Trophoblast cell (in vitro differentiated cells and primary cell): ENCODE measurements around the gene FXYD3.
"Not testable (repeated sequence)": the region's sequence is repeated elsewhere in the genome, so short reads cannot be mapped to it uniquely, and the experiment has no call there.

Source experiments
- DNase-seq, 2 donors: peaks; one replicate each; pipeline ENCODE4 v3.0.0-alpha.2; 2016
- H2AFZ ChIP-seq: 2 replicates; pipeline ENCODE4 v1.6.1; 2013; ENCODE audit warnings: low read length, moderate library complexity, mild to moderate bottlenecking; ENCODE audit not compliant: insufficient read depth, poor library complexity
- H2AK5ac ChIP-seq: 2 replicates; pipeline ENCODE4 v1.6.1; 2013; ENCODE audit warnings: mild to moderate bottlenecking, low read length
- H2BK120ac ChIP-seq: 2 replicates; pipeline ENCODE4 v1.6.1; 2013; ENCODE audit warnings: low read length, mild to moderate bottlenecking, moderate library complexity; ENCODE audit not compliant: insufficient read depth, poor library complexity
- H2BK12ac ChIP-seq: 2 replicates; pipeline ENCODE4 v1.6.1; 2013; ENCODE audit warnings: mild to moderate bottlenecking, low read length, moderate library complexity
- H2BK5ac ChIP-seq: 2 replicates; pipeline ENCODE4 v1.6.1; 2013; ENCODE audit warnings: low read length, low read depth, moderate library complexity, mild to moderate bottlenecking; ENCODE audit not compliant: poor library complexity
- H3K14ac ChIP-seq: 2 replicates; pipeline ENCODE4 v1.6.1; 2013; ENCODE audit warnings: mild to moderate bottlenecking, low read length
- H3K18ac ChIP-seq: 2 replicates; pipeline ENCODE4 v1.6.1; 2013; ENCODE audit warnings: mild to moderate bottlenecking, low read length
- H3K23ac ChIP-seq: 2 replicates; pipeline ENCODE4 v1.6.1; 2013; ENCODE audit warnings: low read length
- H3K27ac ChIP-seq: 2 replicates; pipeline ENCODE4 v1.5.1; 2013; ENCODE audit warnings: low read depth, mild to moderate bottlenecking, inconsistent platforms, low read length, moderate library complexity
- H3K27me3 ChIP-seq: 2 replicates; pipeline ENCODE4 v1.6.1; 2013; ENCODE audit warnings: inconsistent platforms, mild to moderate bottlenecking, low read length, moderate library complexity; ENCODE audit not compliant: insufficient read depth
- H3K36me3 ChIP-seq, 2 experiments: 1 replicate in 1 of 2; 2 replicates in 1 of 2; pipeline ENCODE4 v1.6.1; 2013; ENCODE audit warnings: low read length in 2 of 2, mild to moderate bottlenecking in 2 of 2, moderate library complexity in 1 of 2; ENCODE audit not compliant: insufficient read depth in 2 of 2, control insufficient read depth in 1 of 2
- H3K4ac ChIP-seq: 2 replicates; pipeline ENCODE4 v1.6.1; 2013; ENCODE audit warnings: low read depth, mild to moderate bottlenecking, low read length, moderate library complexity
- H3K4me1 ChIP-seq, 2 experiments: 1 replicate in 1 of 2; 2 replicates in 1 of 2; pipeline ENCODE4 v1.6.1; 2013; ENCODE audit warnings: low read length in 2 of 2, mild to moderate bottlenecking in 2 of 2, moderate library complexity in 1 of 2; ENCODE audit not compliant: insufficient read depth in 2 of 2, control insufficient read depth in 1 of 2
- H3K4me2 ChIP-seq: 2 replicates; pipeline ENCODE4 v1.6.1; 2013; ENCODE audit warnings: inconsistent platforms, mild to moderate bottlenecking, low read length, moderate library complexity
- H3K4me3 ChIP-seq: 2 replicates; pipeline ENCODE4 v1.5.1; 2013; ENCODE audit warnings: mild to moderate bottlenecking, low read depth, low read length, inconsistent platforms
- H3K79me1 ChIP-seq: one replicate; pipeline ENCODE4 v1.6.1; 2013; ENCODE audit warnings: low read length
- H3K79me2 ChIP-seq: 2 replicates; pipeline ENCODE4 v1.6.1; 2013; ENCODE audit warnings: low read length, mild to moderate bottlenecking; ENCODE audit not compliant: control insufficient read depth, insufficient read depth, poor library complexity
- H3K9ac ChIP-seq: 2 replicates; pipeline ENCODE4 v1.6.1; 2013; ENCODE audit warnings: mild to moderate bottlenecking, low read length
- H3K9me3 ChIP-seq: 2 replicates; pipeline ENCODE4 v1.6.1; 2013; ENCODE audit warnings: low read depth, mild to moderate bottlenecking, control low read depth, inconsistent platforms, low read length; ENCODE audit not compliant: insufficient read depth
- H4K12ac ChIP-seq: 2 replicates; pipeline ENCODE4 v1.6.1; 2013; ENCODE audit warnings: low read depth, mild to moderate bottlenecking, low read length, moderate library complexity
- H4K8ac ChIP-seq: 2 replicates; pipeline ENCODE4 v1.6.1; 2013; ENCODE audit warnings: low read depth, mild to moderate bottlenecking, low read length, moderate library complexity
- H4K91ac ChIP-seq: one replicate; pipeline ENCODE4 v1.6.1; 2013; ENCODE audit warnings: low read depth, mild to moderate bottlenecking, low read length, moderate library complexity
- whole genome bisulfite sequencing: extraction: QIAGEN DNeasy Blood & Tissue Kit; methylation state at CpG from one replicate; pipeline ENCODE4 v1.1.7; 2013; ENCODE audit warnings: missing lambda C conversion rate; ENCODE audit not compliant: insufficient read length, insufficient coverage; ENCODE audit errors: extremely low coverage; 5-methylcytosine and 5-hydroxymethylcytosine counted together

FXYD3 gene

GRCh38 chr19:35127871-35128270 is 12.2 kb downstream of the FXYD3 start:
- Histone ChIP-seq H2BK120ac (no peak overlapping the region), H4K12ac (no peak overlapping the region), H2BK5ac (no peak overlapping the region), H3K4me3 (no peak overlapping the region), H3K79me1 (no peaks in the 10 kb centered on the region), H2AFZ (no peak overlapping the region), H3K36me3 (no peaks in the 10 kb centered on the region), H3K27me3 (no peaks in the 10 kb centered on the region), H3K23ac (no peak overlapping the region), H3K9ac (no peak overlapping the region), H3K14ac (no peak overlapping the region), H4K8ac (no peak overlapping the region), H3K4ac (no peak overlapping the region), H4K91ac (no peak overlapping the region), H2BK12ac (no peak overlapping the region), H3K27ac (no peak overlapping the region), H3K18ac (no peak overlapping the region), H2AK5ac (no peak overlapping the region), H3K79me2 (no peaks in the 10 kb centered on the region), H3K4me2 (no peak overlapping the region), H3K4me1 (no peaks in the 10 kb centered on the region), H3K9me3 (peaks cover 4% of the 10 kb centered on the region)
- no peak for DNase-seq
- WGBS, result no CpG with 5 or more reads among the region's 7 CpGs

GRCh38 chr19:35128398-35129057 is 12.9 kb downstream of the FXYD3 start:
- Histone ChIP-seq H3K4me1 (no peaks in the 10 kb centered on the region), H2AK5ac (no peak overlapping the region), H3K23ac (no peak overlapping the region), H3K27me3 (no peaks in the 10 kb centered on the region), H3K36me3 (no peaks in the 10 kb centered on the region), H3K14ac (no peak overlapping the region), H3K4me3 (no peak overlapping the region), H3K27ac (no peak overlapping the region), H3K4me2 (no peak overlapping the region), H2AFZ (no peak overlapping the region), H4K91ac (no peak overlapping the region), H3K79me2 (no peaks in the 10 kb centered on the region), H3K18ac (no peak overlapping the region), H3K9ac (no peak overlapping the region), H3K9me3 (peaks cover 4% of the 10 kb centered on the region), H4K8ac (no peak overlapping the region), H2BK120ac (no peak overlapping the region), H2BK5ac (no peak overlapping the region), H2BK12ac (no peak overlapping the region), H3K4ac (no peak overlapping the region), H4K12ac (no peak overlapping the region), H3K79me1 (no peaks in the 10 kb centered on the region)
- no peak for DNase-seq
- no CpG with 5 or more reads among the region's 9 CpGs for WGBS

DNA sequence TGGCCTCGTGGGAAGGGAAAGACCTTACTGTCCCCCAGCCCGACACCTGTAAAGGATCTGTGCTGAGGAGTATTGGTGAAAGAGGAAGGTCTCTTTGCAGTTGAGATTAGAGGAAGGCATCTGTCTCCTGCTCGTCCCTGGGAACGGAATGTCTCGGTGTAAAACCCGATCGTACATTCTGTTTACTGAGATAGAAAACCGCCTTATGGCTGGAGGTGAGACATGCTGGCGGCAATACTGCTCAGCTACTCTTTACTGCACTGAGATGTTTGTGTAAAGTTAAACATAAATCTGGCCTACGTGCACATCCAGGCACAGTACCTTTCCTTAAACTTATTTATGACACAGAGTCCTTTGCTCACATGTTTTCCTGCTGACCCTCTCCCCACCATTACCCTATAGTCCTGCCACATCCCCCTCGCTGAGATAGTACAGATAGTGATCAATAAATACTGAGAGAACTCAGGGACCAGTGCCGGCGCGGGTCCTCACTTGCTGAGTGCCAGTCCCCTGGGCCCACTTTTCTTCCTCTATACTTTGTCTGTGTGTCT is 14.2 kb downstream of the FXYD3 start:
- not testable (repeated sequence) for H3K79me1 ChIP-seq, H4K8ac ChIP-seq
- no CpG with 5 or more reads among the region's 14 CpGs for WGBS

GRCh38 chr19:35130761-35131720 is 15.4 kb downstream of the FXYD3 start:
- no peak overlapping the region for H4K91ac ChIP-seq
- H3K79me2 ChIP-seq, result no peaks in the 10 kb centered on the region
- H3K27me3 ChIP-seq, result no peaks in the 10 kb centered on the region
- no peak for DNase-seq
- no peak overlapping the region for H3K27ac ChIP-seq
- H3K36me3 ChIP-seq, result no peaks in the 10 kb centered on the region
- no peak overlapping the region for H3K4me3 ChIP-seq
- H3K9ac ChIP-seq, result no peak overlapping the region
- H2BK120ac ChIP-seq, result no peak overlapping the region
- H3K4ac ChIP-seq, result no peak overlapping the region
- no peak overlapping the region for H2BK5ac ChIP-seq
- H3K23ac ChIP-seq, result no peak overlapping the region
- H3K4me2 ChIP-seq, result no peak overlapping the region
- H3K4me1 ChIP-seq, result no peaks in the 10 kb centered on the region
- no peak overlapping the region for H4K12ac ChIP-seq
- no peak overlapping the region for H2AK5ac ChIP-seq
- H2BK12ac ChIP-seq, result no peak overlapping the region
- no peak overlapping the region for H3K18ac ChIP-seq
- no peak overlapping the region for H3K14ac ChIP-seq
- no peaks in the 10 kb centered on the region for H3K79me1 ChIP-seq
- no peak overlapping the region for H4K8ac ChIP-seq
- H2AFZ ChIP-seq, result no peak overlapping the region
- peaks cover 3% of the 10 kb centered on the region for H3K9me3 ChIP-seq
- WGBS, result no CpG with 5 or more reads among the region's 31 CpGs

More for the DNA sequence above, 14.2 kb downstream of the FXYD3 start:
- H4K12ac ChIP-seq, H3K9ac ChIP-seq, H2BK120ac ChIP-seq, H2BK12ac ChIP-seq, H3K79me2 ChIP-seq, H2AK5ac ChIP-seq, H4K91ac ChIP-seq, H2BK5ac ChIP-seq, H3K27ac ChIP-seq, H2AFZ ChIP-seq, H3K27me3 ChIP-seq, H3K18ac ChIP-seq, H3K4ac ChIP-seq, H3K4me2 ChIP-seq, H3K36me3 ChIP-seq, H3K4me3 ChIP-seq, DNase-seq, H3K23ac ChIP-seq, H3K9me3 ChIP-seq, H3K4me1 ChIP-seq, H3K14ac ChIP-seq: not testable (repeated sequence)
